ENCODE data around the gene MYO1E.
"Not testable (repeated sequence)": the region's sequence is repeated elsewhere in the genome, so short reads cannot be mapped to it uniquely, and the experiment has no call there.

Gene MYO1E

DNA sequence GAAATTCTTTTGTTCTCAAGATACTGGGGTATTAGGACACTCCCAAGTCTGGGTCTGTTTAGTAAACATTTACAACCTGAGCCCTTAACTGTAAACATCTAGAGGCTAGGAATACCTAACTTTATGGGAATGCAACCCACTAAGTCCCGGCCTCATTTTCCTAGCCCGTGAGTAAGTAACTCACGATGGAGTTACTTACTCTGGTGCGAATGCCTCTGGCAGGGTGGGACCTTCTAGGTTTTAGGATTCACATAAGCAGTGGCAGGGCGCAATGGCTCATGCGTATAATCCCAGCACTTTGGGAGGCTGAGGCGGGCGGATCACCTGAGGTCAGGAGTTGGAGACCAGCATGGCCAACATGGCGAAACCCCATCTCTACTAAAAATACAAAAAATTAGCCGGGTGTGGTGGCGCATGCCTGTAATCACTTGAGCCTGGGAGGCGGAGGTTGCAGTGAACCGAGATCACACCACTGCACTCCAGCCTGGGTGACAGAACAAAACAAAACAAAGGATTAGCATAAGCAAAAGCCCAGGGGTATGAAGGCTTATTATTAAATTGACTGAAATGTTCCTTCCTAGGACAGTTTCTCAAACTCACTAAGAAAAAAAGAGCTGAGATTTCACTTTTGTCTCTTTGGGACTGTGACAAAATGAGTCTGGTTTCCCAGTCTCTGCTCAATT is 14.7 kb upstream of the MYO1E start:
- DNase-seq (ENCODE audit: low spot score), result not testable (repeated sequence)

DNA sequence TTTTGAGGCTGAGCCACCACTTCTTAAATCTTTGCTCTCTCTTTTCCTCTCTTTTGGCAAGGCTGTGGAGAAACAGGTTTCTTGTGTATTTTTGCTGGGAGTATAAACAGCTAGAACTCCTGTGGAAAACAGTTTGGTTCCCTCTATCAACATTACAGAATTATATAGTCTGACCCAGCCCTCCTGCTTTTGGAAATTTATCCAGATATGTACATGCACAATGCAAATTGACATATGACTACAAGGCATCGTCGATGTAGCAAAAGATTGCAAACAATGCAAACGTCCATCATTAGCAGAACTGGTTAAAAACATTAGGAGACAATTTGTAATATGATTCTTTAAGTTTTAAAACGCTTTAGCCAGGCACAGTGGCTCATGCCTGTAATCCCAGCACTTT is 12.5 kb upstream of the MYO1E start:
- DNase-seq (ENCODE audit: low spot score), result no peak

- no peak for DNase-seq (ENCODE audit: low spot score)
Measured at GRCh38 chr15:59384507-59384906, 11.8 kb upstream of the MYO1E start.

DNA sequence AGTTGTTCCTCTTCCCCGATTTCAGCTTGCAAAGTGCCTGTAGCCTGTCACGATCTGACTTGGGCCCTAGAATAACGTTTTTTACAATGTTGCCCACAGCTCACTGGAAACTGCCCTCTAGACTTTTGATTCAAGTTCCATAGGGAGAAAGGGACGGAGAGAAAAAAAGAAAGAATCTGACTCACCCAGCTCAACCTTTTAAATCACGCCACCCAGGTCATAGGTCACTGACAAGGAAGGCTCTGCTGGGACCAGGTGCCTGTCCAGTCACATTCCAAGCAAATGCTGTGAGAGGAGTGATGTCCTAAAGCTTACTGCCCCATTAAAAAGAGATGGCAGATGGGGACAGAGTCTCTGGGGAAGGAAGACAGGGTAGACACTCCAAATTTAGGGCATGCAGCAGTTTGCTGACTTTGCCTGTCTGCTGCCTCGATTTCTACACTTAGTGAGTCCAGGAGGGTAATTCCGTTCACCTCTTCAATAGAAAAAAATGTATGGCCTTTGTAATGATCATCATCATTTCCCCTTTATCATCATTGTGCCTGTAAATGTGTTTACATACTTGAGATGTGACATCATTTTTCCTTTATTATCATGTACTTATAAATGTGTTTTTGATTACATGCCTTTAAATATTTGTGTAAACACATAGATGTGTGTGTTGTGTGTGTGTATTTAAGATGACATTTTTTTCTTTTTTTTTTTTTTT is 8.4 kb upstream of the MYO1E start:
- no peak for DNase-seq (ENCODE audit: low spot score)

GRCh38 chr15:59379531-59379930 is 6.9 kb upstream of the MYO1E start:
- no peak for DNase-seq (ENCODE audit: low spot score)

DNA sequence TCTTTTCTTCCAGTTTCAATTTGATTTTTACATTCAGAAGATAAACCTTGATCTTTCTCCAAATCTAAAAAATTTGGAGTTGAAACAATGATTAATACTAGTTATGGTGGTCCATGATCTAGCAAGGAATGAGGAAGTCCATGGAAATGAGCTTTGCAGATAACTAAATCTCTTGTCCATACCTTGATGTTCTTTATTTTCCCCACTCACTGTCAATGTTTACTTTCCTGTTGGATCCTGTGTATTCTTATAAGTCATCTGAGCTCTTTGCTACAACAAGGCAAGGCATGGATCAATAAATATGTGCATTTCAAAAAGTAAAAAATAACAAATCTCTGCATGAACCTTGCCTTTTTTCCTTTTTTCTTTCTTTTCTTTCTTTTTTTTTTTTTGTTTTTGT is 6.2 kb upstream of the MYO1E start:
- no peak for DNase-seq (ENCODE audit: low spot score)

DNA sequence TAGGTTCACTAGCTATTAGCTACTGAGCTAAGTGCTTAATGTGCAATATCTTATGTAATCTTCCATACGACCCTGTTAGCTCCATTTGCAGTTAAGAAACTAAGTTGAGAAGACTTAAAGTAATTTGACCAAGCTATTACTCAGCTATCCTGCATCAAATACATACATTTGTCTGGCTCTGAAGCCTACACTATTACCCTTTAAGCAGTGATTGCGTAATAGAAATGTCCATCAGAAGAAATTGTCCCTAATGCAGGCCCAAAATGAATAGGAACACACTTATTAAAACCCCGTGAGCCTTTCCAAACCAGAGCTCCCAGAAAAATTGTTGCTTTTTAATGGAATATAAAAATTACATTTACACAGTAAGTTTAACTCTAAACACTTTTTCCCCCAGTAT is 5.3 kb upstream of the MYO1E start:
- no peak for DNase-seq (ENCODE audit: low spot score)

DNA sequence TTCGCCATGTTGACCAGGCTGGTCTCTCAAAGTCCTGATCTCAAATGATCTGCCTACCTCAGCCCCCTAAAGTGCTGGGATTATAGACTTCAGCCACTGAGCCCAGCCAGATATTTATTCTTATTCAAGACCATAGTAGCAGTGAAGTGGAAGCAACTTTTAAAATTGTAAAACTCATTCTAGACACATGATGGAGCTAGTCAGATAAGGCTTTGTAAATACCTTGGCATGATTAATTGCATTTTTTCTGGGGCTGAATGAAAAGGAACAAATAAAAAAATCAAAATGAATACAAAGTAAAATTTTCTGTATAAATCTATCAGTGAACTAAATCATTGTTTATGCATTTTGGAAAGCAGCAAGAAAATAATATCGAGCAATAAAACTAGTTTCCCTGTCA is 4.1 kb upstream of the MYO1E start:
- no peak for DNase-seq (ENCODE audit: low spot score)

DNA sequence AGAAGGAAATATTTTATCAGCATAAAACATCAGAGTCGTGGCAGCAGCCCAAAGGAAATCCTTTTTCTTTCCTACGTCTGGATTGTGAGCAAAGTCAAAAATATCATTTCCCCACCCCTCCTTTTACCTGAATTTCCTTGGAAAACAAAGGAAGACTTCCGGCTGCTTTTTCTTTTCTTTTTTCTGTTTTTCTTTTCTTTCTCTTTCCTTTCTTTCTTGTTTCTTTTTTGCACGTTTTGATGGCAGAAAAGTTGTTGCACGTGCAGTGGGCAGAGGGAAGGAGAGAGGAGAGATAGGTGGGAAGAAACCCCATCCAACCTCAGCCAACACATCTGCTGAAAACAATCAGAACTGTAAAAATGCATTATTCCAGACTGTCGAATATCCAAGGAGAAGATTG is 544 bp upstream of the MYO1E start:
- no peak for DNase-seq (ENCODE audit: low spot score)

DNA sequence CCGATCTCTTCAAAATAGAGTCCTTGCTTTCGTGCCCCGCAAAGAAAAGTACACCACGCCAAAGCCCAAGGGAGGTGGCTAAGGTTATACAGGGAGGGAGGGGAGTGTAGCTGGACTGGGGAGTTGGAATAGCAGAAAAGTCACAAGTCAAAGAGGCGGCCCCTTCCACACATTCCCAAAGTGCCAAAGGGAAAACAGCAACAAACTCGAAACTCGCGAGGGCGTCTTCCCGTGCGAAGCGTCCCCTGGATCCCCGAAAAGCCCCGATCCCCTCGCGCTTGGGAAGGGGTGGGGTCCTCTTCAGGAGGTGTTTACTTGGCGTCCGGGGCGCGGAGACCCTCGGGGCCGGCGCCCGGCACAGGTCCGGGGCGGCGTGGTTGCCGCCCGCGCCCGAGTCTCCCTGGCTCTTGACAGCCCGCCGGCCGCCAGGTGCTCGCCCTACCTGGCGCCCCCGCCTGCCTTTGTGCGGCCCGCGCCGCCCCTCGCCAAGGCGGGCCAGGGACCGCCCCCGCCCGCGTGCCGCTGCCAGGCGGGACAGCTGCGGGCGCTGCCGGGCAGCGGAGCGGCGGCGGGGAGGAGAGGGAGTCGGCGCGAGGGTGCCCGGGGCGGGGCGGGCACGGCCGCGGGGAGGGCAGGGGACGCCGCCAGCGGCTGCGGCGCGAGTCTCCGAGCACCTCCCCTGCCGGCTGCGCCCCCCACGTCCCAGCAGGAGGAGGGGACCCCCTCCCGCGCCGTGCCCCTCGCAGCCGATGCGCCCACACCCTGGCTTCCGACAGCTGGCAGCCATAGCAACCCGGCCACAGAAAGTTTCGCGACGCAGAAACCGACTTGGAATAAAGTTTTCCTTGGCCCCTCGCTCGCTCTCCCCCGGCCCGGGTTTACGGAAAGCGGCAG is 966 bp downstream of the MYO1E start:
- DNase-seq (ENCODE audit: low spot score), result peak; percentile 42

DNA sequence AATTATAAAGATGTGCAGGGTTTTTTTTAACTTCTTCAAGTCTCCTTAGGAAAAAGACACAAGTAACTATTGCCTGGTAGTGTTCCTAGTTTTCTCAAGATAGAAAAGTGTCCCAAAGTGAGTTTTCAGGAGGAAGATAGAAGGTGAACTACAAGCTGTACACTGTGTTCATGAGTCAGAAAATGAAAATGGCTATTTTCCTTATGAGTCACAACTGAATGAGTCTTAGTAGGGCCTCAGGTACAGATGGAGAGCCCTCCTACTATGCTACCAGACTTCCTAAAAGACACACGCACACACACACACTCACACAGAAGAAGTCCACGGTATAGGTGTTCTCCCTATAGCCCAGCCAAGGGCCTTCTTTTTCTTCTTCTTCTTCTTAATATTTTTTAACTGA is 3.1 kb downstream of the MYO1E start:
- no peak for DNase-seq (ENCODE audit: low spot score)

GRCh38 chr15:59367022-59367451 is 5.6 kb downstream of the MYO1E start:
- DNase-seq (ENCODE audit: low spot score), result no peak

- DNase-seq (ENCODE audit: low spot score), result no peak
Measured at GRCh38 chr15:59366333-59367021, 6.2 kb downstream of the MYO1E start.

GRCh38 chr15:59364248-59364647 is 8.4 kb downstream of the MYO1E start:
- DNase-seq (ENCODE audit: low spot score), result no peak

DNA sequence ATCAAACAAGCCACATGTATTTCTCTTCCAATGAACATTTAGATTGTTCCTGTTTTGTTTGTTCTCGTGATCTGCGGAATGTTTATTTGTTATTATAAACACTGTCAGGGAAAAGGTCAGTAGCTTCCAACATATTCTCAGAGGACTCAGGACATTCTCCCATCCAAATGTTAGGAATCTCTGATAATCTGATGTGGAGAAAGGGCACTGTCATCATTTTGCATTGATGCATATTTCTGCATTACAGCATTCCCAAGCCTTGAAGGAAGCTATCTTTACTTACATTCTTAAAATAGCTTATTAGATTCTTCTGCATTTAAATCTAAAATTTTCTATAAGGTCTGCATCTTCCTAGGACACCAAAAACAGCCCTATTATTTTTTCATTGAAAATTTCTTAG is 10.3 kb downstream of the MYO1E start:
- no peak for DNase-seq (ENCODE audit: low spot score)

DNA sequence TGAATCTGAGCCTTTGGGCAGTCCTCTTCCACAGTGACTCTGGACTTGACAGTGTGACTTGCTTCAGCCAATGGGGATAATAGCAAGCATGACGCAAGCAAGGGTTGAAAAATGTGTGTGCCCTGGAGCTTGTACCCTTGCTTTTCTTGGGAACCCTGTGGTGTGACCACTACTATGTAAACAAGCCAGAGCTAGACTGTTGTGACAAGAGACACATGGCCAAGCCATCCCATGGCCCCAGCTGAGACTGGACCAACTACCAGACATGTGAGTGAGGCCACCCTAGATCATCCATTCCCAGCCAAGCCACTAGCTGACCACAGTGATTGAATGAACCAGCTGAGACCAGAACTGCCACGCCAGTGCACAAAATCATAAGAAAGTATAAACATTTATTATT is 11.8 kb downstream of the MYO1E start:
- no peak for DNase-seq (ENCODE audit: low spot score)

GRCh38 chr15:59360305-59360704 is 12.4 kb downstream of the MYO1E start:
- no peak for DNase-seq (ENCODE audit: low spot score)

GRCh38 chr15:59355730-59356129 is 16.9 kb downstream of the MYO1E start:
- DNase-seq (ENCODE audit: low spot score), result no peak

- no peak for DNase-seq (ENCODE audit: low spot score)
Measured at GRCh38 chr15:59354417-59355031, 18.1 kb downstream of the MYO1E start.

DNA sequence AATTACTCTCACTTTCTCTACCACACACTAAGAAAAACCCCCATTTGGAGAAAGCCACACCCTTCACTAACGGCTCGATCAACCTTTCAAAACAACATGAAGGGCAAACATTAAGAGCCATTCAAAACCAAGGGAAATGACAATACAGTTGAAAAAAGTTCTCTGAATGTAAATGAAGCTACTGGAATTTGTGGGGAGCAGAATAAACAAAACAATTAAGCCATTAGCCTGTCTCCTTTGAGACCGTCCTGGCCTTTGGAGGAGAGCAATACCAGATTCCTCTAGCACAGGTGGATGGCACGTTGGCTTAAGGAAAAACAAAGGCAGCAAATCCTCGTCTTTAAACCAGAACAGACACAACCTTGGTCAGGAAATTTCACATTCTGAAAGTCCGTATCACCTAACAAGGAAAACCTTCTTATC is 18.7 kb downstream of the MYO1E start:
- DNase-seq (ENCODE audit: low spot score), result no peak

- DNase-seq (ENCODE audit: low spot score), result no peak
Measured at GRCh38 chr15:59352683-59353082, 20.0 kb downstream of the MYO1E start.

DNA sequence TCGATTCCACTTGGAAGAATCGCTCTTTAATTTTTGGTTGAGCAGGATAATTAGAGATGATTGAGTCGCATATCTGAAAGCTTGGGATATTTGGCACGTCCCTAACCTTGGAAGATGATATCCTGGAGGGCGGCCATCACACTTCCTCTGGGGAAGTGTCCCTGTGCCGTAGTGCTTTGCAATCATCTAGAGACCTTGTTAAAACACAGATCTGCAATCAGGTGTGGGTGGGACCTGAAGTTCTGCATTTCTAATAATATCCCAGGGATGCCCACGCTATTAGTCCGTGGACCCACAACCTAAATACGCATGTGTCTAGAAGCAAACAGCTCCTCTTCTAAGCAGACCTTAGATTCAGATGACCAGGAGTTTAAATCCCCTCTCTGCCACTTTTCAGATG is 20.5 kb downstream of the MYO1E start:
- no peak for DNase-seq (ENCODE audit: low spot score)
